ENCODE data around the gene CGNL1.

The CGNL1 gene

GRCh38 chr15:57423599-57424140, 47.4 kb downstream of the CGNL1 start:
- in situ Hi-C loops (cut with HindIII; ENCODE audit: low pct_ligation_motif_present, low sequenced_read_pairs): no loop called here
- TF ChIP-seq, protein P1, sequence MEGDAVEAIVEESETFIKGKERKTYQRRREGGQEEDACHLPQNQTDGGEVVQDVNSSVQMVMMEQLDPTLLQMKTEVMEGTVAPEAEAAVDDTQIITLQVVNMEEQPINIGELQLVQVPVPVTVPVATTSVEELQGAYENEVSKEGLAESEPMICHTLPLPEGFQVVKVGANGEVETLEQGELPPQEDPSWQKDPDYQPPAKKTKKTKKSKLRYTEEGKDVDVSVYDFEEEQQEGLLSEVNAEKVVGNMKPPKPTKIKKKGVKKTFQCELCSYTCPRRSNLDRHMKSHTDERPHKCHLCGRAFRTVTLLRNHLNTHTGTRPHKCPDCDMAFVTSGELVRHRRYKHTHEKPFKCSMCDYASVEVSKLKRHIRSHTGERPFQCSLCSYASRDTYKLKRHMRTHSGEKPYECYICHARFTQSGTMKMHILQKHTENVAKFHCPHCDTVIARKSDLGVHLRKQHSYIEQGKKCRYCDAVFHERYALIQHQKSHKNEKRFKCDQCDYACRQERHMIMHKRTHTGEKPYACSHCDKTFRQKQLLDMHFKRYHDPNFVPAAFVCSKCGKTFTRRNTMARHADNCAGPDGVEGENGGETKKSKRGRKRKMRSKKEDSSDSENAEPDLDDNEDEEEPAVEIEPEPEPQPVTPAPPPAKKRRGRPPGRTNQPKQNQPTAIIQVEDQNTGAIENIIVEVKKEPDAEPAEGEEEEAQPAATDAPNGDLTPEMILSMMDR (IDR thresholded peaks at IDR 0.05; ENCODE audit: low read depth, low read length, missing control alignments): no peak
- Histone ChIP-seq H3K36me3 (replicated peaks) (no peaks in the 10 kb centered on the region), H3K27me3 (replicated peaks) (no peaks in the 10 kb centered on the region), H3K27ac (no peak overlapping the region), H3K4me3 (ENCODE audit: low read depth, low read length) (no peak overlapping the region)
- DNase-seq: no peak

DNA sequence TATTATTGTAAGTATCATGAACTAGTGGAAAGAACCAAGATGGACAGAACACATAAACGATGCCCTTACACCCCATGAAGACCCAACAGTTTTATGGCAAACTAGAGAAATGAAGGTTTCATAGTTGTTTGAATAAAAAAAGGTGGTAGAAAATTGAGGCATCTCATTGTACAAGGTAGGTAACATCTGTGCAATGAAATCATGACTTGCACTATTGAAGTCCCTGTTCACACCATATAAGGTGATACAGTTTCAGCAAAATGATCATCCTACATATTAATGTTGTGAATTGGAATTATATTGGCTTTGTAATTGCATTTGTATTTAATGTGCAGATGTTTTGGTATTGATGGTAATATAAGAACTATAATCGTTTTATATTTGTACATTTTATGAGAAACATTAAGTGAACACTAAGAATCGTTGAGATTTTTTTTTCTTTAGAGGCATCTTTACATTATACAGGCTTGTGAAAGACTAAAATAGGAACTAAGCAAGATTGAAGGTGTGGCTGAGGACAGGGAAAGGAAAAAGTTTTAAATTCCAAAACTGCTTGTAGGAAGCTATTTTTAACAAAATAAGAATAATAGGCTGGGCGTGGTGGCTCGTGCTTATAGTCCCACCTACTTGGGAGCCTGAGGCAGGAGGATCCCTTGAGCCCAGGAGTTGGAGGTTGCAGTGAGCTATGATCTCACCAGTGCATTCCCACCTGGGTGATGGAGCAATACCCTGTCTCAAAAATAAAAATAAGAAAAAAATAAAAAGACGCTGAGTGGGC, 48.5 kb downstream of the CGNL1 start:
- in situ Hi-C loops (cut with HindIII; ENCODE audit: low pct_ligation_motif_present, low sequenced_read_pairs): no loop called here
- Histone ChIP-seq H3K4me3 (ENCODE audit: low read depth, low read length) (no peak overlapping the region), H3K27me3 (replicated peaks) (no peaks in the 10 kb centered on the region), H3K27ac (no peak overlapping the region), H3K36me3 (replicated peaks) (no peaks in the 10 kb centered on the region)
- TF ChIP-seq, protein P1 (IDR thresholded peaks at IDR 0.05; ENCODE audit: low read depth, low read length, missing control alignments): no peak
- no peak for DNase-seq

DNA sequence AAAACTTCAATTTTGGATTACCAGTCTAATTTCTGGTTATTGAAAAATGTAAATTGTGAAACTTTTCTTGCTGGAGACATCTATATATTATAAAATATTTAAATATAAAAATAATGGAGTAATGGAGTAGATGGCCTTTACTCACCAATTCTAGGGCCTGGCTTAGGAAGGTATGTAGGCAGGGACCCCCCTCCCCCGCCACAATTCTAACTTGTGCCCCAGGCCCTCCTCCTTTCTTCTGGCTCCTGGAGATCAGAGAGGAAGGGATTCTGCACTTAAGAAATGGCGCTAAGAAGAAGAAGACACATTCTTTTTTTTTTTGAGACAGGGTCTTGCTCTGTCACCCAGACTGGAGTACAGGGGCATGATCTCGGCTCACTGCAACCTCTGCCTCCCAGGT, 49.5 kb downstream of the CGNL1 start:
- DNase-seq: no peak
- Histone ChIP-seq H3K27me3 (replicated peaks) (no peaks in the 10 kb centered on the region), H3K27ac (no peak overlapping the region), H3K36me3 (replicated peaks) (no peaks in the 10 kb centered on the region), H3K4me3 (ENCODE audit: low read depth, low read length) (no peak overlapping the region)
- in situ Hi-C loops (cut with HindIII; ENCODE audit: low pct_ligation_motif_present, low sequenced_read_pairs): no loop called here
- TF ChIP-seq, protein P1 (IDR thresholded peaks at IDR 0.05; ENCODE audit: low read depth, low read length, missing control alignments): no peak

GRCh38 chr15:57427367-57427821, 51.1 kb downstream of the CGNL1 start:
- H3K36me3 ChIP-seq (replicated peaks): no peaks in the 10 kb centered on the region
- in situ Hi-C loops (cut with HindIII; ENCODE audit: low pct_ligation_motif_present, low sequenced_read_pairs): no loop called here
- no peak overlapping the region for H3K4me3 ChIP-seq (ENCODE audit: low read depth, low read length)
- peak; percentile 42 for DNase-seq
- H3K27me3 ChIP-seq (replicated peaks): no peaks in the 10 kb centered on the region
- TF ChIP-seq, protein P1 (IDR thresholded peaks at IDR 0.05; ENCODE audit: low read depth, low read length, missing control alignments): no peak
- H3K27ac ChIP-seq: no peak overlapping the region

GRCh38 chr15:57432141-57432741, 55.9 kb downstream of the CGNL1 start:
- no peaks in the 10 kb centered on the region for H3K27me3 ChIP-seq (replicated peaks)
- TF ChIP-seq, protein P1 (IDR thresholded peaks at IDR 0.05; ENCODE audit: low read depth, low read length, missing control alignments): no peak
- in situ Hi-C loops (cut with HindIII; ENCODE audit: low pct_ligation_motif_present, low sequenced_read_pairs): no loop called here
- no peak for DNase-seq
- H3K36me3 ChIP-seq (replicated peaks): no peaks in the 10 kb centered on the region
- no peak overlapping the region for H3K27ac ChIP-seq
- no peak overlapping the region for H3K4me3 ChIP-seq (ENCODE audit: low read depth, low read length)

All from brain microvascular endothelial cell (primary cell).